PC-9 (cell line): Measurements from ENCODE around the gene SPINT2. TPM values are rescaled to one million over a fixed set of nuclear protein-coding genes. Genes with fewer than 3 reads are reported as not detected.

Experiments
- BruUV-seq: library from RNA; stranded (reverse); fragments of 400-500 nt; replicated peaks from 2 replicates; lab custom pipeline; 2021; lab: Mats Ljungman, UMichigan
- CTCF ChIA-PET: fragments of 300-600 bp; sonication (Branson Sonifier 250); formaldehyde crosslinking; loops from one replicate; lab custom pipeline; 2022; ENCODE audit warnings: antibody characterized with exemption; lab: Charles Lee
- POLR2A ChIA-PET: fragments of 300-600 bp; sonication (Branson Sonifier 250); formaldehyde crosslinking; loops from one replicate; lab custom pipeline; 2022; ENCODE audit warnings: antibody characterized with exemption; ENCODE audit not compliant: unreplicated experiment; lab: Charles Lee
- DNase-seq, 2 experiments: peaks; one replicate each; pipeline versions ENCODE4 v3.0.0 to v3.0.0-alpha.2; 2015 to 2022; ENCODE audit warnings: mixed read lengths in 1 of 2
- H2AFZ ChIP-seq: fragments of 200-600 bp; sonication (generic); 2 replicates; pipeline ENCODE4 v1.8.1; 2017; ENCODE audit warnings: antibody characterized with exemption
- H3F3A ChIP-seq: fragments of 200-600 bp; sonication (generic); 2 replicates; pipeline ENCODE4 v1.8.1; 2017; ENCODE audit warnings: antibody characterized with exemption, mild to moderate bottlenecking, low read depth; ENCODE audit not compliant: insufficient read depth
- H3K27ac ChIP-seq: fragments of 200-600 bp; sonication (generic); 2 replicates; pipeline ENCODE4 v1.6.1; 2016; ENCODE audit warnings: mixed run types
- H3K27me3 ChIP-seq: fragments of 200-600 bp; sonication (generic); 2 replicates; pipeline ENCODE4 v1.6.1; 2016; ENCODE audit warnings: low read depth, mixed run types; ENCODE audit not compliant: insufficient read depth
- H3K36me3 ChIP-seq: fragments of 200-600 bp; sonication (generic); 2 replicates; pipeline ENCODE4 v1.6.1; 2016; ENCODE audit warnings: low read depth, mixed run types
- H3K4me1 ChIP-seq: fragments of 200-600 bp; sonication (generic); replicated peaks from 2 replicates; pipeline ENCODE4 v1.6.1; 2016; ENCODE audit warnings: mixed run types; ENCODE audit not compliant: insufficient read depth
- H3K4me2 ChIP-seq: fragments of 200-600 bp; sonication (generic); 2 replicates; pipeline ENCODE4 v1.6.1; 2017; ENCODE audit warnings: mixed run types
- H3K4me3 ChIP-seq: fragments of 200-600 bp; sonication (generic); 2 replicates; pipeline ENCODE4 v1.6.1; 2016; ENCODE audit warnings: mixed run types
- H3K79me2 ChIP-seq: fragments of 200-600 bp; sonication (generic); 2 replicates; pipeline ENCODE4 v1.6.1; 2017; ENCODE audit warnings: low read depth, mixed run types
- H3K9me2 ChIP-seq: fragments of 200-600 bp; sonication (generic); 2 replicates; pipeline ENCODE4 v1.8.1; 2017; ENCODE audit warnings: mild to moderate bottlenecking; ENCODE audit not compliant: insufficient read depth
- H3K9me3 ChIP-seq: fragments of 200-600 bp; sonication (generic); 2 replicates; pipeline ENCODE4 v1.8.1; 2016; ENCODE audit warnings: low read depth; ENCODE audit not compliant: insufficient read depth
- H4K20me1 ChIP-seq: fragments of 200-600 bp; sonication (generic); 2 replicates; pipeline ENCODE4 v1.8.1; 2017; ENCODE audit not compliant: insufficient read depth
- EZH2 ChIP-seq: fragments of 200-600 bp; sonication (generic); IDR thresholded peaks from 2 replicates; pipeline ENCODE4 v1.8.0; 2017; ENCODE audit warnings: antibody characterized with exemption, low read depth
- intact Hi-C: fragments of 100-400 bp; cut with micrococcal nuclease; formaldehyde crosslinking; loops from one replicate; pipeline ENCODE4 v1.10.0; 2022; ENCODE audit not compliant: unreplicated experiment
- total RNA-seq: library from RNA; stranded (reverse); gene quantifications from 2 replicates; pipeline ENCODE4 v1.2.3, GENCODE V29; 2021
- TF ChIP-seq, protein P1 (sequence below): fragments of 200-600 bp; sonication (generic); conservative IDR thresholded peaks from 2 replicates; pipeline ENCODE4 v1.6.1; 2017; ENCODE audit warnings: mixed run types, antibody characterized with exemption, mild to moderate bottlenecking, moderate library complexity

Gene SPINT2
- total RNA-seq, 1 experiment from 2014 or later = 1,019 TPM

GRCh38 chr19:38331728-38332127, 67.4 kb downstream of the SPINT2 start:
- TF ChIP-seq, protein P1, sequence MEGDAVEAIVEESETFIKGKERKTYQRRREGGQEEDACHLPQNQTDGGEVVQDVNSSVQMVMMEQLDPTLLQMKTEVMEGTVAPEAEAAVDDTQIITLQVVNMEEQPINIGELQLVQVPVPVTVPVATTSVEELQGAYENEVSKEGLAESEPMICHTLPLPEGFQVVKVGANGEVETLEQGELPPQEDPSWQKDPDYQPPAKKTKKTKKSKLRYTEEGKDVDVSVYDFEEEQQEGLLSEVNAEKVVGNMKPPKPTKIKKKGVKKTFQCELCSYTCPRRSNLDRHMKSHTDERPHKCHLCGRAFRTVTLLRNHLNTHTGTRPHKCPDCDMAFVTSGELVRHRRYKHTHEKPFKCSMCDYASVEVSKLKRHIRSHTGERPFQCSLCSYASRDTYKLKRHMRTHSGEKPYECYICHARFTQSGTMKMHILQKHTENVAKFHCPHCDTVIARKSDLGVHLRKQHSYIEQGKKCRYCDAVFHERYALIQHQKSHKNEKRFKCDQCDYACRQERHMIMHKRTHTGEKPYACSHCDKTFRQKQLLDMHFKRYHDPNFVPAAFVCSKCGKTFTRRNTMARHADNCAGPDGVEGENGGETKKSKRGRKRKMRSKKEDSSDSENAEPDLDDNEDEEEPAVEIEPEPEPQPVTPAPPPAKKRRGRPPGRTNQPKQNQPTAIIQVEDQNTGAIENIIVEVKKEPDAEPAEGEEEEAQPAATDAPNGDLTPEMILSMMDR = no peak
- TF ChIP-seq EZH2 = no peak
- DNase-seq = no peak
- H3K9me2 ChIP-seq = no peaks in the 10 kb centered on the region
- no peak overlapping the region for H3K4me3 ChIP-seq
- no peaks in the 10 kb centered on the region for H3K36me3 ChIP-seq
- ChIA-PET CTCF (interaction anchor here (0.6 kb wide), 1 partner anchor 88 kb away, joined by 3 read pairs; no protein-coding TSS in a partner anchor), POLR2A (no interaction called here)
- no TSS peak for BruUV-seq
- no peak overlapping the region for H3K4me2 ChIP-seq
- no peaks in the 10 kb centered on the region for H4K20me1 ChIP-seq
- H3K27me3 ChIP-seq = no peaks in the 10 kb centered on the region
- intact Hi-C loops = no loop called here
- no peaks in the 10 kb centered on the region for H3K9me3 ChIP-seq
- no peak overlapping the region for H2AFZ ChIP-seq
- H3K4me1 ChIP-seq = no peaks in the 10 kb centered on the region
- H3K79me2 ChIP-seq = no peaks in the 10 kb centered on the region
- H3K27ac ChIP-seq = no peak overlapping the region
- peaks cover 3% of the 10 kb centered on the region; the same call in 1 of the 2 replicates for H3F3A ChIP-seq

DNA sequence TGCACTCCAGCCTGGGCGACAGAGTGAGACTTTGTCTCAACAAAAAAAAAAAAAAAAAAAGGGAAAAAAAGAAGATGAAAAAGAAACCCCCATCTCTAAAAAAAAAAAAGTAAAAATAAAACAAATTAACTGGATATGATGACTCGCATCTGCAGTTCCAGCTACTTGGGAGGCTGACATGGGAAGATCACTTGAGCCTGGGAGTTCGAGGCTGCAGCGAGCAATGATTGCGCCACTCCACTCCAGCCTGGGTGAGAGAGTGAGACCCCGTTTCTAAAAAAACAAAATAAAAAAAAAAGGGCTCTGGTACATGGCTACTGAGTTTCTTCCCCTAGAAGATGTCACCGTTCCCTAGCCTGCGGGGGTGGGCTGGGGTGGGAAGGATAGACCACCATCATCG, 68.9 kb downstream of the SPINT2 start:
- Histone ChIP-seq H3K27me3 (no peaks in the 10 kb centered on the region), H3K4me1 (peaks cover 5% of the 10 kb centered on the region), H3K9me2 (no peaks in the 10 kb centered on the region), H3K36me3 (no peaks in the 10 kb centered on the region), H3K9me3 (no peaks in the 10 kb centered on the region), H3K4me3 (no peak overlapping the region), H3K79me2 (no peaks in the 10 kb centered on the region), H3F3A (peaks cover 7% of the 10 kb centered on the region; the same call in 1 of the 2 replicates), H4K20me1 (no peaks in the 10 kb centered on the region), H2AFZ (no peak overlapping the region), H3K4me2 (no peak overlapping the region), H3K27ac (no peak overlapping the region)
- no TSS peak for BruUV-seq
- ChIA-PET POLR2A (no interaction called here), CTCF (no interaction called here)
- DNase-seq = no peak
- no peak for TF ChIP-seq EZH2
- TF ChIP-seq, protein P1 = no peak
- intact Hi-C loops = no loop called here

- Histone ChIP-seq H3K36me3 (no peaks in the 10 kb centered on the region), H3K27me3 (no peaks in the 10 kb centered on the region), H3K79me2 (no peaks in the 10 kb centered on the region), H3K4me2 (peak overlapping the region; percentile 79), H3K27ac (peak overlapping the region; percentile 69), H3F3A (peaks cover 11% of the 10 kb centered on the region; the same call in 1 of the 2 replicates), H3K4me1 (peaks cover 5% of the 10 kb centered on the region), H2AFZ (peak overlapping the region; percentile 89), H3K4me3 (peak overlapping the region; percentile 73), H3K9me2 (no peaks in the 10 kb centered on the region), H3K9me3 (no peaks in the 10 kb centered on the region), H4K20me1 (0 out of 2 replicates have a peak, but pooled peaks cover 3% of the 10 kb centered on the region)
- intact Hi-C loops = loop anchor here (1.0 to 2.0 kb wide), 10 partner anchors 31 to 438 kb away; partner anchors contain the start of genes FAM98C, PSMD8 and SPINT2
- no peak for TF ChIP-seq EZH2
- TF ChIP-seq, protein P1 = no peak
- no TSS peak for BruUV-seq
- POLR2A ChIA-PET = interaction anchor here (0.5 to 0.8 kb wide), 2 partner anchors 38 to 70 kb away, joined by 5 to 8 read pairs; partner anchors contain the start of gene PSMD8
- DNase-seq = peak; percentile 87 to 95
- CTCF ChIA-PET = interaction anchor here (0.6 to 2.2 kb wide), 3 partner anchors 38 to 92 kb away, joined by 3 to 8 read pairs (median 6); partner anchors contain the start of gene PSMD8
Measured at GRCh38 chr19:38335949-38336637, 71.7 kb downstream of the SPINT2 start.
